Dendritic cell treated with granulocyte-macrophage colony-stimulating factor and Interleukin-4, amounts not matched to agents 40 ng/mL and 50 ng/mL, for 4 days (primary cell): ENCODE measurements around the gene CPTP.

ENCODE experiments used
- H3K27ac Mint-ChIP-seq: one replicate; pipeline ENCODE4 v1.8.0; 2022; ENCODE audit warnings: mild to moderate bottlenecking, mixed read lengths
- H3K27me3 Mint-ChIP-seq: one replicate; pipeline ENCODE4 v1.8.0; 2022; ENCODE audit warnings: mild to moderate bottlenecking, mixed read lengths
- H3K36me3 Mint-ChIP-seq: one replicate; pipeline ENCODE4 v1.8.0; 2022; ENCODE audit warnings: low read depth, mixed read lengths
- H3K4me1 Mint-ChIP-seq: one replicate; pipeline ENCODE4 v1.8.0; 2022; ENCODE audit warnings: low read depth, mixed read lengths
- H3K4me3 Mint-ChIP-seq: one replicate; pipeline ENCODE4 v1.8.0; 2022; ENCODE audit warnings: mild to moderate bottlenecking, moderate library complexity, mixed read lengths
- H3K9me3 Mint-ChIP-seq: one replicate; pipeline ENCODE4 v1.8.0; 2022; ENCODE audit warnings: mixed read lengths
- intact Hi-C: fragments of 100-400 bp; cut with micrococcal nuclease; formaldehyde crosslinking; loops from one replicate; pipeline ENCODE4 v1.15.0; 2022

The CPTP gene

DNA sequence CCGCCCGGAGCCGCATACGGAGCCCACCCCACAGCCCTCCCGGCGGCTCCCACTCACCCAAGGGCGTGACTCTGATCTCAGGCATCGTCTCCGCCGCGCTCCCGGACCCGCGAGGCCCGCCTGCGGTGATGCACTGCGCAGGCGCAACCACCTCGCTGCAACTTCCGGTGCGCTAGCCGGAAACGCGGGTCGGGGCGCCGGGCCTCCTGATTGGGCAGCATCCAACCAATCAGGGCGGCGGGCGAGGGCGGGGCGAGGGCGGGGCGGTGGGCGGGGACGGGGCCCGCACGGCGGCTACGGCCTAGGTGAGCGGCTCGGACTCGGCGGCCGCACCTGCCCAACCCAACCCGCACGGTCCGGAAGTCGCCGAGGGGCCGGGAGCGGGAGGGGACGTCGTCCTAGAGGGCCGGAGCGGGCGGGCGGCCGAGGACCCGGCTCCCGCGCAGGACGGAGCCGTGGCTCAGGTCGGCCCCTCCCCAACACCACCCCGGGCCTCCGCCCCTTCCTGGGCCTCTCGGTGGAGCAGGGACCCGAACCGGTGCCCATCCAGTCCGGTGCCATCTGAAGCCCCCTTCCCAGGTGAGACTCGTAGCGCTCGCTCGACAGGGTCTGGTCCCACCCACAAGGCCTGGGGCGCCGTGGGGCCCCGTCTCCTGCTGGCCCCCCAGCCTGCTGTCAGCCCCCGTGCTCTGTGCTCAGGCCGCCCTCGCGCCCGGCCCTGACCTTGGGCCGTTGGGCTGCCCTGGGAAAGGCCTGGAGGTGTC, at the start of gene CPTP, which contains the start of gene INTS11:
Gene CPTP (plus strand): TSS at position 279 of the 764 bp plus-strand sequence. CDS start 2,109 bp downstream, outside the sequence.
Gene INTS11 (minus strand): TSS at position 137 of the 764 bp plus-strand sequence. CDS start 52 bp downstream, at position 85.
- no peaks in the 10 kb centered on the region for H3K27me3 Mint-ChIP-seq
- peaks cover 64% of the 10 kb centered on the region for H3K36me3 Mint-ChIP-seq

DNA sequence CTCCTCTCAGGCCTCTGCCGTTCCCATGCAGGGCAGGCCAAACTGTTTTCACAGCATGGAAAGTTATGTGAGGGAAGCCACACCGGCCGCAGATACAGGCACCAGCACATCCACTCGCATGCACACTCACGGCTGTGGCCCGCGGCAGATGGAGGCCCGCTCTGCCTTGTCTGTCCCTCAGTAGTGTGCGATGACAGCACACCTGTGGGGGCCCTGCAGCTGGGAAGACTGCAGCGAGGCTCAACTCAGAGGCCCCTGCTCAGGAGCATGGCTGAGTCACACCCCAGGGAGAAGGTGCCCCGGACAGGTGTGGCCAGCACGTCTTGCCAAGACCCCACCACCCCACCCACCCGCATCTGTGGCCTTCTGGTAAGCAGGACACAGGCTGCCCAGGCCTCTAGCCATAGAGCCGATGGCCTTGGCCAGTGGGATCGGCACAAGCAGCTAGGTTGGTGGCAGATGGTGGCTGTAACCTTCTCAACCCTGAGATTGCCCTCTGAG, 49.6 kb upstream of the CPTP start:
- H3K9me3 Mint-ChIP-seq = no peaks in the 10 kb centered on the region
- H3K4me3 Mint-ChIP-seq = peak overlapping the region; percentile 72
- H3K4me1 Mint-ChIP-seq = peaks cover 39% of the 10 kb centered on the region
- H3K27me3 Mint-ChIP-seq = no peaks in the 10 kb centered on the region
- H3K36me3 Mint-ChIP-seq = peaks cover 37% of the 10 kb centered on the region
- H3K27ac Mint-ChIP-seq = peak overlapping the region; percentile 84
- intact Hi-C loops = no loop called here

More for the DNA sequence above, at the start of gene CPTP, which contains the start of gene INTS11:
- Mint-ChIP-seq H3K9me3 (no peaks in the 10 kb centered on the region), H3K4me3 (peak within 1 kb of the TSS; percentile 80), H3K27ac (peak within 1 kb of the TSS; percentile 76), H3K4me1 (peaks cover 43% of the 10 kb centered on the region)
- intact Hi-C loops = loop anchor here (2.0 kb wide), 1 partner anchor 16 kb away; the partner anchor contains the start of gene PUSL1

DNA sequence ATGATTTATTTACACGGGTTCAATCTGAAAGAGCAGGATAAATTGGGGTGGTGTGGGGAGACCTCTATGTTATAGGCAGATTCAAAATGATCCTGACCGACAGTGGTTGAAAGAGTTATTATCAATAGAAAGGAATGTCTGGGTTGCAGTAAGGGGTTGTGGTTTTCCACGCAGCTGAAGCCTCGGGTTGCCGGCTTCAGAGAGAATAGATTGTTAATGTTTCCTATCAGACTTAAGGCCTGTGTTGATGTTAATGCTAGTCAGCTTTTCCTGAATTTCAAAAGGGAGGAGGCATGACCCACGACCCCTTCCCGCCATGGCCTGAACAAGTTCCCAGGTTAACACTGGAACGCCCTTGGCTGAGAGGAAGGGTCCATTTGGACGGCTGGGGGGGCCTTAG, 48.8 kb upstream of the CPTP start:
- Mint-ChIP-seq H3K4me1 (peaks cover 30% of the 10 kb centered on the region), H3K36me3 (peaks cover 28% of the 10 kb centered on the region), H3K27me3 (no peaks in the 10 kb centered on the region), H3K4me3 (no peak overlapping the region), H3K9me3 (no peaks in the 10 kb centered on the region), H3K27ac (no peak overlapping the region)
- intact Hi-C loops = no loop called here

DNA sequence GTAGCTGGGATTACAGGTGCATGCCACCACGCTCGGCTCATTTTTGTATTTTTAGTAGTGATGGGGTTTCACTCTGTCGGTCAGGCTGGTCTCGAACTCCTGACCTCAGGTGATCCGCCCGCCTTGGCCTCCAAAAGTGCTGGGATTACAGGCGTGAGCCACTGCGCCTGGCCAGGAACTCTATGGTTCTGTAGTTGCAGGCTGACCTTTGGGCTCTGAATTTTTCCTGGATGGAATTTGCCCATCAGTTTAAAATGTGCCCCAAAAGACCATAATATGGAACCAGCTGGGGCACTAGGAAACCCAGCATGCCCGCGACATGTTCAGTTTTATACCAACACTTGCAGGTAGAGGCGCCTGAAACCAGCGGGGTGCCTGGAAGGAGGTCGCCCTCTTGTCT, 46.0 kb upstream of the CPTP start:
- Mint-ChIP-seq H3K4me1 (peaks cover 16% of the 10 kb centered on the region), H3K27ac (no peak overlapping the region), H3K4me3 (no peak overlapping the region), H3K9me3 (no peaks in the 10 kb centered on the region), H3K36me3 (peaks cover under 1% of the 10 kb centered on the region), H3K27me3 (peaks cover 2% of the 10 kb centered on the region)
- intact Hi-C loops = no loop called here

DNA sequence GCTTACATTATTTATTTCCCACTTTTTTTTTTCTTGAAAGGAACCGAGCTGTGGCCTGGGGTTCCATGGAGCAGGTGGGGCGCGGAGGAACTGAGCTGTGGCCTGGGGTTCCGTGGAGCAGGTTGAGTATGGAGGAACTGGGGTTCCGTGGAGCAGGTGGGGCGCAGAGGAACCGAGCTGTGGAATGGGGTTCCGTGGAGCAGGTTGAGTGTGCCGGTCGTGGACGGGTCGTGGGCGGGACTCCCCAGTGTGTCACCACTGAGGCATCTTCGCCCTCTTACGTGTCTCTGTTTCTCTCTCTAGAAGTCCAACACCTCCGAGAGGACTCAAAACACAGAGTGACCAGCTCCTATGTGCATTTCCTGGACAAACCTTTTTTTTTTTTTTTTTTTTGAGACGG, 45.6 kb upstream of the CPTP start:
- intact Hi-C loops = no loop called here
- peaks cover 2% of the 10 kb centered on the region for H3K27me3 Mint-ChIP-seq
- no peaks in the 10 kb centered on the region for H3K36me3 Mint-ChIP-seq
- H3K9me3 Mint-ChIP-seq = no peaks in the 10 kb centered on the region
- H3K4me3 Mint-ChIP-seq = no peak overlapping the region
- peaks cover 16% of the 10 kb centered on the region for H3K4me1 Mint-ChIP-seq
- no peak overlapping the region for H3K27ac Mint-ChIP-seq

DNA sequence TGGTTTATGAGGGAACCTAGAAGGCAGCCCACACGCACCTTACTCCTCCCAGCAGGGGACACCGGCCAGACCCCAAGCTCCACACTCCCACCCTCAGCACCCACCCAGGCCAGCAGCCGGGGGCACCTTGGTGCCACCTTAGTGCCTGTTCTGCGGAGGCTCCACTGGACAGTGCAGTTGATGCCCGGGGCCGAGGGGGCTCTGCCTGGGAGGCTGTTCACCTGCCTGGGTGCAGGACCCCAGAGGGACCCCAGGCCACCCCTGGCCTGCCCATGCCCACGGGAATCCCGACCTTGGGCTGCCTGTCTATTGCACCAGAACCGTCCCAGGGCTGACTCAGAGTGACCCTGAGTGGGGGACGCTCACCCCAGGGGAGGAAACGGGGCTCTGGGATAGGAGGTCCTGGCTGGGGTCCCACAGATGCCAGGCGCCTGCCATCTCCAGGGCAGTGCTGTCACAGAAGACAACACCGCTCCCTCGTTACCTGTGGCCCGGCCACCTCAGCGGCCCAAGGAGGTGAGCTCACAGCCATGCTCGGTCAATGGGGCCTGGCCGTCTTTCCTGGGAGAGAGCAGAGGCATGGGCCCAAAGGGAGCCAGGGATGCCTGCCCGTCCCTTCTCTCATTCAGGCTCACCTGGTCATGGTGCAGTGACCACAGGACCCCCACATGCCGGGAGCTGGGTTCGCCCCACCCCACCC, 43.7 kb upstream of the CPTP start:
- H3K36me3 Mint-ChIP-seq = no peaks in the 10 kb centered on the region
- no peaks in the 10 kb centered on the region for H3K9me3 Mint-ChIP-seq
- H3K4me1 Mint-ChIP-seq = peaks cover 7% of the 10 kb centered on the region
- no peak overlapping the region for H3K27ac Mint-ChIP-seq
- H3K27me3 Mint-ChIP-seq = peaks cover 3% of the 10 kb centered on the region
- intact Hi-C loops = no loop called here
- H3K4me3 Mint-ChIP-seq = no peak overlapping the region

DNA sequence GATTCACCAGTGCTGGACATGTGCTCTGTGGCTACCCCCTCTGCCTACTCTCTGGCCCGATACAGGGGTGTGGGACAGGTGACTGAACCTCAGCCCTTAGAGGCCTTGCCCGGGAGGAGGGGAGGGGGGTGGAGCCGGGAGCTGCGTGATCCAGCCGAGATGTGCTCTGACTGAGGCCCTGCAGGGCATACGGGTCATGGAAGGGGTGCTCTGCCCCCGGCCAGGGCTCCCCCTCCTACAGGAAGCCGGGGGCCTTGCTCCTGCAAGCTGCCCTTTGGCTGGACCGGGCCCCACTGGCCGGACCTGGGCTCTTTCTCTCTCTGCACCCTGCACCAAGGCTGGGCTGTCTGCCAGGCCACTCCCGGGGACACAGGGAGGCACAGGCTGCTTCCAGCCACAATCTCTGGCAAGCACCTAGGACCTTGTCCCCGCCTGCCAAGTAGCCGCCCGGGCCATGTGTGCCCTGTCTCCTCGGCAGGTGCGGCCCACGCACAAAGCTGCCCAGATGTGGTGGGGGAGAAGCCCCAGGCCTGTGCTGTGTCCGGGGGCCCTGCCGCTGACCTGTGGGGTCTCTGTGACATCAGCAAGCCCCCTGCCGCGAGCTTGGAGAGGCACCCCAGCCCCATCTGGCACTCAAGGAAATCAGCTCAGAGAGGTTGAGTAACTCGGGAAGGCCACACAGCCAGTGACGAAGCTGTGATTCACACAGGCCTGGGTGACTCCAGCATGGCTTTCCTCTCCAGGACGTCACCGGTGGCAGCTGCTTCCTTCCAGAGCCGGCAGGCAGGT, 42.9 kb upstream of the CPTP start:
- intact Hi-C loops = no loop called here
- Mint-ChIP-seq H3K4me1 (peaks cover 7% of the 10 kb centered on the region), H3K27ac (no peak overlapping the region), H3K27me3 (peaks cover 3% of the 10 kb centered on the region), H3K36me3 (no peaks in the 10 kb centered on the region), H3K4me3 (no peak overlapping the region), H3K9me3 (no peaks in the 10 kb centered on the region)

DNA sequence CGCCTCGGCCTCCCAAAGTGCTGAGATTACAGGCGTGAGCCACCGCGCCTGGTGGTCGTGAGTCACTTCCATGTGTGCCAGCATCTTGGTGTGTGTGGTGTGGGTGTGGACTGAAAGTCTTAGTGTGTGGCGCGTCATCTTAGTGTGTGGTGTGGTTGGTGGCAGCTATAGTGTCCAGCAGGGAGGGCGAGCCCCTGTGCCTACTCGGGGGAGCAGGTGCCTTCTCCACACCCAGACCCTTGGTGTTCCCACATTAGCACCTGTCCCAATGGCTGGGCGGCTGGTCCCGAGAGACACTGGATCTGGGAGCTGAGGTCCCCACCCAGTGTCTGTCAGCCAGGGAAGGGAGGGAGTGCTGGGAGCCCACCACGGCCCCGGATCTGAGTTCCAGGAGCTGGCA, 41.6 kb upstream of the CPTP start:
- H3K9me3 Mint-ChIP-seq = peaks cover 1% of the 10 kb centered on the region
- intact Hi-C loops = no loop called here
- H3K4me1 Mint-ChIP-seq = peaks cover 7% of the 10 kb centered on the region
- H3K4me3 Mint-ChIP-seq = no peak overlapping the region
- no peak overlapping the region for H3K27ac Mint-ChIP-seq
- H3K36me3 Mint-ChIP-seq = no peaks in the 10 kb centered on the region
- peaks cover 3% of the 10 kb centered on the region for H3K27me3 Mint-ChIP-seq

DNA sequence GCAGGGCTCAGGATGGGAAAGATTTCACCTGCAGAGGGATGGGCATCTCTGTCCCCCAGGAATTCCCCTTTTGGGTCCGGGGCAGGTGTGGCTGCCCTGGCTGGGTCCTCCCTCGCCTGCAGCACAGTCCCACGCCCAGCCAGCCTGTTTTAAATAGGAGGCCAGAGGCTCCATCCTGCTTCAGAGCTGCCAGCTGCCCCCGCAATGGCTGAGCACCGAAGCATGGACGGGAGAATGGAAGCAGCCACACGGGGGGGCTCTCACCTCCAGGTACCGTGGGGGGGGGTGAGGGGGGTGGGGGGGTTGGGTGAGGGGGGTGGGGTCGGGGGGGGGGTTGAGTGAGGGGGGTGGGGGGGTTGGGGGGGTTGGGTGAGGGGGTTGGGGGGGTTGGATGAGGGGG, 40.8 kb upstream of the CPTP start:
- Mint-ChIP-seq H3K27me3 (peaks cover 3% of the 10 kb centered on the region), H3K36me3 (no peaks in the 10 kb centered on the region), H3K27ac (no peak overlapping the region), H3K4me1 (peaks cover 7% of the 10 kb centered on the region), H3K9me3 (peaks cover 9% of the 10 kb centered on the region), H3K4me3 (no peak overlapping the region)
- intact Hi-C loops = no loop called here

DNA sequence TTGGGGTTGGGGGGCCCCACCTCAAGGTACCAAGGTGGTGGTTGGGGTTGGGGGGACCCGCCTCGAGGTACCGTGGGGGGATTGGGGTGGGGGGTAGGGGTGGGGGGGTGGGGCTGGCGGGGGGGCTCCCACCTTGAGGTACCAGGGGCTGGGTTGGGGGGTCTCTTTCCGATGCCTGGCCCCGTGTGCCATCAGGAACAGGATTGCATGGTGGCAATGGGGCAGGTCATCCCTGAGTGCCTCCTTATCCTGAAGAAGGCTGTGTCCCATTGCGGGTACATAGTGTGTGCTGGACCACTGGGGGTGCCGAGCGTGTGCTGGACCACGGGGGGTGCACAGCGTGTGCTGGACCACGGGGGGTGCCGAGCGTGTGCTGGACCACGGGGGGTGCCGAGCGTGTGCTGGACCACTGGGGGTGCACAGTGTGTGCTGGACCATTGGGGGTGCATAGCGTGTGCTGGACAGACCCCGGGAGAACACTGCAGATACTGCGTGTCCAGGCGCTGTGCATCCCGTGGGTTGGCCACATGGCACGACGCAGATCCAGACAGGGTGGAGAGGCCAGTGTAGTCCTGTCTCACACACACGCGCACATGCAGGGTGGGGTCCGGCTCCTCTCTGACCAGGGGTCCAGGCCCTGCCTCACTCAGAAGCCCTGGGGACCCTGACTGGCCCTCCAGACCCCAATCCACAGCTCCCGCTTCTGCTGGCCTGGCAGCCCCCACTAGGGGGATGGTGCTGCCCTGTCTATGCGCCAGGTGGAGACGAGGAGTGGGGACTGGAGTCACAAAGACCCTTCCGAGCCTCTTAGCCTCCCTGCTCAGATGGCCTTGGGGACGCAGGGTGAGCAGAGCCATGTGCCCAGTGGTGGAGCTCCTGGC, 40.1 kb upstream of the CPTP start:
- no peak overlapping the region for H3K4me3 Mint-ChIP-seq
- no peaks in the 10 kb centered on the region for H3K36me3 Mint-ChIP-seq
- intact Hi-C loops = no loop called here
- H3K27me3 Mint-ChIP-seq = peaks cover 3% of the 10 kb centered on the region
- peaks cover 7% of the 10 kb centered on the region for H3K4me1 Mint-ChIP-seq
- H3K27ac Mint-ChIP-seq = no peak overlapping the region
- H3K9me3 Mint-ChIP-seq = peaks cover 9% of the 10 kb centered on the region

DNA sequence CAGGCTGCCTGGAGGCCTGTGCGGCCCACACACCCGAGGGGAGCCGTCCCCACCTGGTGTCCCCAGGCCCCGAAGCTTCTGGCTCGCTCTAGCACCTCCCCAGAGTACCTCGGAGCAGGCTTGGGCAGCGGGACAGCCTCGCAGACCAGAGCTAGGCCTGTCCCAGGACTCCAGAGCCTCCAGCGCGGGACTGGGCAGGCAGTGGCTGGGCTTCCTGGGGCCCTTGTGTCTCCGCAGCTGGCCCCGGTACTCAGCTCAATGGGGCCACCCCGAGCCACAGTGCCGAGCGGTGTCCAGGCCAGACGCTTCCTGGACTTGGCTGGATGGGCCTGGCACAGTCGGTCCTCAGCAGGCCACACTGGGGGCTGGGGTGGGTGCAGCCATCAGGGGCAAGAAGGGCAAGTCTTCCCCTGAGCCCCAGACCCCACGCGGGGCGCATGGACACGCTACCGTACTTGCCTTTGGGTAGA, 39.5 kb upstream of the CPTP start:
- Mint-ChIP-seq H3K36me3 (no peaks in the 10 kb centered on the region), H3K4me3 (no peak overlapping the region), H3K27ac (no peak overlapping the region), H3K27me3 (peaks cover 5% of the 10 kb centered on the region), H3K4me1 (peaks cover 7% of the 10 kb centered on the region), H3K9me3 (peaks cover 9% of the 10 kb centered on the region)
- intact Hi-C loops = no loop called here

DNA sequence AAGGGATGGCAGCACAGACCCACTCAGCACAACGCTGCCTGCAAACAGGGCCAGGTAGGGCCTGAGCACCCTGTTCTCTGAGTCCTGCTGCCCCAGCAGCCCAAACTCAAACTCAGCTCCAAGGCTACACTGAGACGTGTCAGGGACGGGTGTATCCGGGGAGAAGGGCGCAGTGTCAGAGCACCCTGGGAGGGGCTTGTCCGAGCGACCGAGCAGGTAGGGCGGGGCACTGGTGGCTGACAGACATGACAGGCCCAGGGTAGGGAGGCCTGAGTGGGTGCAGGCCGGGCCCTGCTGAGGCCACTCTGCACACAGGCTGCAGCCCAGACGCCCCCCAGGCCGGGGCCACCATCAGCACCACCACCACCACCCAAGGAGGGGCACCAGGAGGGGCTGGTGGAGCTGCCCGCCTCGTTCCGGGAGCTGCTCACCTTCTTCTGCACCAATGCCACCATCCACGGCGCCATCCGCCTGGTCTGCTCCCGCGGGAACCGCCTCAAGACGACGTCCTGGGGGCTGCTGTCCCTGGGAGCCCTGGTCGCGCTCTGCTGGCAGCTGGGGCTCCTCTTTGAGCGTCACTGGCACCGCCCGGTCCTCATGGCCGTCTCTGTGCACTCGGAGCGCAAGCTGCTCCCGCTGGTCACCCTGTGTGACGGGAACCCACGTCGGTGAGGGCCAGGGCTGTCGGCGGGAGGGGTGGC, 38.8 kb upstream of the CPTP start:
- intact Hi-C loops = no loop called here
- Mint-ChIP-seq H3K36me3 (no peaks in the 10 kb centered on the region), H3K27ac (no peak overlapping the region), H3K27me3 (peaks cover 6% of the 10 kb centered on the region), H3K9me3 (peaks cover 9% of the 10 kb centered on the region), H3K4me3 (no peak overlapping the region), H3K4me1 (peaks cover 7% of the 10 kb centered on the region)
